Endometrial microvascular endothelial cells (primary cell): ENCODE measurements around the gene CXCL17. TPM values are rescaled to one million over a fixed set of nuclear protein-coding genes. Genes with fewer than 3 reads are reported as not detected.

Source experiments
- total RNA-seq: library from RNA; depleted of rRNA; stranded (reverse); fragments of >200 nt; gene quantifications from one replicate; pipeline ENCODE4 v1.2.3, GENCODE V29; 2015; ENCODE audit errors: inconsistent ontology term

CXCL17 gene
- total RNA-seq, 1 donor from 2014 or later: not detected

Other genes with a start within 250 kb of the CXCL17 start
- gene DEDD2, start 225.3 kb downstream of the CXCL17 start, total RNA-seq: 46.6 TPM
- 6.7 TPM for gene ZNF526, start 222.6 kb downstream of the CXCL17 start, total RNA-seq
- gene GSK3A, start 200.3 kb downstream of the CXCL17 start, total RNA-seq: 33.9 TPM
- gene ERF, start 187.8 kb downstream of the CXCL17 start, total RNA-seq: 53.4 TPM
- 36.0 TPM for gene CIC, start 173.7 kb downstream of the CXCL17 start, total RNA-seq
- 1.7 TPM for gene PRR19, start 140.8 kb downstream of the CXCL17 start, total RNA-seq
- 46.2 TPM for gene PAFAH1B3, start 140.3 kb downstream of the CXCL17 start, total RNA-seq
- gene TMEM145, start 129.6 kb downstream of the CXCL17 start, total RNA-seq: not detected
- 17.4 TPM for gene MEGF8, start 117.3 kb downstream of the CXCL17 start, total RNA-seq
- not detected for gene CNFN, start 52.6 kb downstream of the CXCL17 start, total RNA-seq
- gene LIPE, start 15.6 kb downstream of the CXCL17 start, total RNA-seq: 8.8 TPM
- 5.9 TPM for gene CEACAM1, start 85.5 kb upstream of the CXCL17 start, total RNA-seq
- gene CEACAM8, start 152.0 kb upstream of the CXCL17 start, total RNA-seq: not detected